ENCODE results near the gene DDX17.

DNA sequence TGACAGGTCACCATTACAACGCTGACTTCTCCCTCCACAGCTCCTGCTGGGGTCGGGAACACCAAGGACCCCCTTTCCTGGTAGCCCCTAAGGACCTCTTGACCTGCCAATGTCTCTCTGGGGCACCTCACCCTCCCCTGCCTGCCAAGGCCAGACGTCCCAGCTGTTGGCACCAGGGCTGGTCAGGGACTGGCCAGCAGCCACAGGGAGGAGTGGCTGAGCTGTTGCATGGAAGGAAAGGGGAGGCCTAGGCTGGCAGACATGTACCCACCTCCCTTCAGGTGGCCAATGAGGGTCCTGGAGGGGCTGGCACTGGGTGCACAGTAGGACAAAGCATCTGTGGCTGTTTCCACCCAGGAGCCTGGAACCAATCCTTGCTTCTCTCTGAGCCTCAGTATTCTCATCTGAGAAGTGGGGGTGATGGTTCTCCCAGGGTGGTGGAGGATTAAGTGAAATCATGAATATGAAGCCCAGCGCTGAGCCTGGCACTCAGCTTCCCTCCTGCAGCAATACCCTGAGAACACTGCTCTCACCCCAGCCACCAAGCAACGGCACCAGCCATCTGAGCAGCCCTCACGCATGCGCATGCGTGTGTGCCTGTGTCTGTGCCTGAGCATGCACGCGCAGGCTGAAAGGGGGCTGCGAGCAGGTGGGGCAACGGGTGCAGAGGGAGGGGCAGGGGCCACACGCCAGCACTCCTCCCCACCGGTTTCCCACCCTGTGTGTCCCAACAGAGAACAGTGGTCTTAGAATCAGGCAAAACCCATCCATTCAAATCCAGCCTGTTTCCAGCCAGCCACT is 57.0 kb downstream of the DDX17 start:
- TF ChIP-seq CTCF (IDR thresholded peaks at IDR 0.05; ENCODE audit: poor library complexity, severe bottlenecking) (no peak), POLR2AphosphoS5 (IDR thresholded peaks at IDR 0.05) (no peak)

All from neural cell (in vitro differentiated cells).